ENCODE data around the gene ZBTB47. TPM values are rescaled to one million over a fixed set of nuclear protein-coding genes. Genes with fewer than 3 reads are reported as not detected.

ZBTB47 gene
- 10.5 and 15.3 TPM in 2 replicates for total RNA-seq

DNA sequence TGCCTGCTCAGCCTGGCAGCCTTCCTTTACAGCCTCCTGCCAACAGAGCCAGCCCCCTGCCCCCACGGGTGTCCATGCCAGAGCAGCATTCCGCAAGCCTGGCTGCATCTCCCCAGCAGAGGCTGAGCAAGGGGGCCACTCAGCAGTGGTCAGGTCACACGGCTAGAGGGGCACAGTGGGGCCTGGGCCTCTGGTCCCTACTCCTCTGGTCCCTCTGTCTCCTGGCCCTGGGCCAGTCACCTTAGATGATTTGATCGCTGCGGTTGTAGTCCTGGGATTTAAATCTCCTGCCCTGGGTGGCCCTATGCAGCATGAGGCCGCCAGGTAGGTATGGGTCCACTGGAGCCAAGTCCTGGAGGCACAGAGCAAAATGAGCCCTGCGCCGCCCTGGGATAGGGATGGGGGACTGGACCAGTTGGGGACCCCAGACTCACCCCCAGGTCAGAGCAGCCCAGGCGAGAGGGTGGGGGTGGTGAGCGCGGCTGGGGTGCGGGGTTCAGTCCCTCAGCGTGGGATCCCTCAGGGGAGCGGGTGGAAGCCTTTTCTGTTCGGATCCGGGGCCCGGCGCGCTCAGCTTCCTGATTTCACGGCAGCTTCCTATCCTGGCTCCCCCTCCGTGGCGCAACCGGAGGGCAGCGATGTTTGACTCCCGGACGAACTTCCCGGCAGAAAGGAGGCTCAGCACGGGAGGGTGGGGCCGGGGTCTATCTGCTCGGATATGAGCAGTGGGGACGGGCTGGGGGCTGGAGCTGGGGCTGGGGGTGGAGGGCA lies at the start of gene ZBTB47:
TSS of gene ZBTB47 (plus strand) at position 138 of the 771 bp plus-strand sequence. CDS start 4,659 bp downstream, outside the sequence.

DNA sequence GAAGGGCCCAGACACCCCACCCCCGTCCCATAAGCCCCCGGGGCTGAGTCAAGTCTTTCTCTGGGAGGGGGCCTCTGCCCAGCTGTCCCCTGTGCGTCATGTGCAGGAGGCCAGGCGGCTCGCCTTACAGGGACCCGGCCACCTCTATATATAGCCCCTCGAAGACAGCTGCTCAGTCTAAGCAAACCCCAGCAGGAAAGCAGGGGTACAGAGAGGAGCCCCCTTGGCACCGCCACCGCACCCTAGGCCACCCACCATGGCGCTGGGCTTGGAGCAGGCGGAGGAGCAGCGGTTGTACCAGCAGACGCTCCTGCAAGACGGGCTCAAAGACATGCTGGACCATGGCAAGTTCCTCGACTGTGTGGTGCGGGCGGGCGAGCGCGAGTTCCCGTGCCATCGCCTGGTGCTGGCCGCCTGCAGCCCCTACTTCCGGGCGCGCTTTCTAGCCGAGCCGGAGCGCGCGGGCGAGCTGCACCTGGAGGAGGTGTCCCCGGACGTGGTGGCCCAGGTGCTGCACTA lies 31.9 kb downstream of the ZBTB47 start, which contains the start of gene KLHL40:
TSS of gene KLHL40 (plus strand) at position 175 of the 519 bp plus-strand sequence. CDS start at position 257, 82 bp downstream.

DNA sequence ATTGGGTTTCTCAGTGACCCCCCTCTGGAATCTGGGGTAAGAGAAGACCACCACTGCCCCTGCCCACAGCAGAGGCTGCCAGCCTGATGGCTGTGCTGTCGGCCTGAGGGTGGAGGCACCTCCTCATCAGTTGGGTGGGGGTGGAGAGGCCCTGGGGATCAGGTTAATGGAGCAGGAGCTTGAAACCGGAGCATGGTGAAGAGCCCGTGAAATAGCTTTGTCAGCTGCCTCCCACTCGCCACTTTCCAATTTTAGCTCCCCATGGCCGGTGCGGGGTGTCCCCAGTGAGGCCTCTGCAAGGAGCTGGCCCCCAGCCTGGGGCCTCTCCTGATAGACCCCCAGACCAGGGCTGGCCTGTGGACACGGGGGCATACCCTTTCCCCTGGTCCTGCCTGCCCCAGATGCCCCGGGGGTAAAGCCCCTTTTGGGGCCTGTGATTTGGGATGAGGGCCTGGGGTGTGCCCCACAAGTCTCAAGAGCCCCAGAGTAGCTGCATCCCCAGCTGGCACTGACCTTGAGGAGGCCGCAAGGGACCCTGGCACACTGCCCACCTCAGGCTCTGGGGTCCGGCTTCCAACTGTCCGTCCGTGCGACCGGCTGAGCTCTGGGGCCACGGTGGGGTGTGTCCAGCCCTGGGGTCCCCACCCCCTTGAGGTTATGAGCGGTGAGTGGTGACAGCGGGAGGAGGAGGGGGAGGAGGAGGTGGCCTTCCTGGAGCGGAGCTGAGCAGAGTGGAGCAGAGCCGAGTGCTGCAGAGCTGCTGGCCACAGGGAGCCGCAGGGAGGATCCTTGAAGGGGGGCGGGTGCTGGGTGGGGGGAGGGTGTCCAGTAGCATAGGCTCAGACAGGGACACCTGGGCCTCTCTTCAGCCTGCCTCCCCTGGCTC lies 48.8 kb downstream of the ZBTB47 start, which contains the start of gene HHATL:
TSS of gene HHATL (minus strand) at position 733 of the 886 bp plus-strand sequence. CDS start 1,972 bp downstream, outside the sequence.

Other genes starting within 250 kb of the ZBTB47 start
- gene LYZL4, start 243.1 kb upstream of the ZBTB47 start, total RNA-seq = not detected in 2 replicates
- gene VIPR1, start 151.1 kb upstream of the ZBTB47 start, total RNA-seq = 0.25 TPM in 1 of 2 replicates, not detected in the other
- 49.9 and 81.4 TPM in 2 replicates for gene SEC22C, start 71.7 kb upstream of the ZBTB47 start, total RNA-seq
- 17.1 and 20.7 TPM in 2 replicates for gene SS18L2, start 62.8 kb upstream of the ZBTB47 start, total RNA-seq
- 41.6 and 81.3 TPM in 2 replicates for gene NKTR, start 53.0 kb upstream of the ZBTB47 start, total RNA-seq
- not detected in 2 replicates for gene KLHL40, start 31.8 kb downstream of the ZBTB47 start, total RNA-seq
- gene HHATL, start 49.1 kb downstream of the ZBTB47 start, total RNA-seq = not detected in 2 replicates
- 0.57 TPM in 1 of 2 replicates, not detected in the other for gene CCDC13, start 119.6 kb downstream of the ZBTB47 start, total RNA-seq
- 79.0 and 99.9 TPM in 2 replicates for gene HIGD1A, start 150.8 kb downstream of the ZBTB47 start, total RNA-seq
- gene ACKR2, start 155.7 kb downstream of the ZBTB47 start, total RNA-seq = 0.16 and 6.9 TPM in 2 replicates
- not detected in 2 replicates for gene CYP8B1, start 222.2 kb downstream of the ZBTB47 start, total RNA-seq